8988T (cell line): ENCODE data around the gene PIP4K2A.
"Not testable (repeated sequence)": the region's sequence is repeated elsewhere in the genome, so short reads cannot be mapped to it uniquely, and the experiment has no call there.

ENCODE experiments used
- DNase-seq: peaks from one replicate; pipeline ENCODE4 v3.0.0; 2011

PIP4K2A gene

GRCh38 chr10:22504766-22505165 is 209.6 kb downstream of the PIP4K2A start:
- no peak for DNase-seq

DNA sequence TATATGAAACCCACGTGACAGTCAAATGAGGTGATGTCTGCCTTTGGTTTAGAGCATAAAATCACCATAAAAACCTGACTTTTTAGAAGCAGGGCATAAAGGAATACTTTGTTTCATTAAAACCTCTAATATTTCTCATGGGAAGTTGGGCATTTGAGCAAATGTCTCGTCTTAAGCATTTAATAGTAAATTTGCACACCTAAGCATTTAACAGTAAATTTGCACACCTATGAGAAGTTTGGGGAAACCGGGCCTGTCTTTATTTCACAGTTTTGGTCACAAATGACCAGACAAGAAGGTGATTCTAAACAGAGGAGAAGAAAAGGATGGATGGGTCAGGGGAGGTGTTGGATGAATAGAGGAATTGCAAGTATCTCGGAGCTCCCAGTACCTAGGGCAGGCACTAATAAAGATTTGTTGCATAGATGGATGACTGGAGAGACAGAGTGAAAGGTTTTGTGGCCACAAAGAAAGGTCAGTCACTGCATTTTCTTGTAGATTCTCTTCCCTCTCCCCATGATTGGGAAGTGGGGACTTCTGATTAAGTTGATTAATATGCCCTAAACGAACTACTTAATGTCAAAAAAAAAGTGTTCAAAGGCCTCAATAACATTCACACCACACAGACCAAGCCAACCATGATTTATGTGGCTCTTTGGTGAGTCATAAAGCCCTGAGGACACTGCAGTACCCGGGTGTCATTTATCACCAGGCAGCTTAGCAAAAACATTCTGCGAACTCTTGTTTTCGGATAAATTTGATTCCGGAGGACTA is 210.9 kb downstream of the PIP4K2A start:
- DNase-seq = no peak

DNA sequence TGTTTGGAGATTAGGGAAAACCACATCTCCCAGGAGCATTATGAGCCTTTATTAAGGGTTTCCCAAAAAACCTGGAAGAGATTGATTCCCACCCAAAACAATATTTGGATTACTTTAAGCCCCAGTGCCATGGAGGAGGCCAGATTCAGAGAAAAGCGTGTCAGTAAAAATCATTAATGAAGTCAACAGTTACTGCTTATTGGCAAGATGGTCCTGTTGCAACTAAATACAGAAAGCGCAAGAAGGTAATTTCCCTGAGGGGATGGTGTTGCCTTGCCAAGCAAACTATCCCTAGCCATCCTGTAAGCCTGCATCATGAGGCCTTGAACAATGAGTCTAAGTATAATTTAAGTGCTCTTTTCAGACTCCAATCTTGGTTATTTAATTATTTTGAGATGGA is 212.5 kb downstream of the PIP4K2A start:
- DNase-seq = no peak

DNA sequence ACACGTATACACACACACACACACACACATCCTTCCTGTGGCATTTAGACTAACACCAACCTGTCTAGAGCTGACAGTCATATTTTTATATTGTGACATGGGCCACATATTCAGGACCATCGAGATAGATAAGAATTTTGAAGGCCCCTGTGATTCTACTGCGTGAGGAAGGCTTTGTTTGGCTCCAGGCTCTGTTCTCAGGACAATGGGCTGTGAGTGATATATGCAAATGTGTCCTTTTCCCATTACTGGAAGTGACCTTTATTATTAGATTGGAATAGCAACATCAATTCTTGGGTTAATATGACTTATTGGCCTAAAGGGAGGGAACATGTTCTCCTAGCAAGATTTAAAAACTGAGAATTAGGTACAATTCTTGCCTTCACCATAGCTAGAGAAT is 213.0 kb downstream of the PIP4K2A start:
- DNase-seq = no peak

DNA sequence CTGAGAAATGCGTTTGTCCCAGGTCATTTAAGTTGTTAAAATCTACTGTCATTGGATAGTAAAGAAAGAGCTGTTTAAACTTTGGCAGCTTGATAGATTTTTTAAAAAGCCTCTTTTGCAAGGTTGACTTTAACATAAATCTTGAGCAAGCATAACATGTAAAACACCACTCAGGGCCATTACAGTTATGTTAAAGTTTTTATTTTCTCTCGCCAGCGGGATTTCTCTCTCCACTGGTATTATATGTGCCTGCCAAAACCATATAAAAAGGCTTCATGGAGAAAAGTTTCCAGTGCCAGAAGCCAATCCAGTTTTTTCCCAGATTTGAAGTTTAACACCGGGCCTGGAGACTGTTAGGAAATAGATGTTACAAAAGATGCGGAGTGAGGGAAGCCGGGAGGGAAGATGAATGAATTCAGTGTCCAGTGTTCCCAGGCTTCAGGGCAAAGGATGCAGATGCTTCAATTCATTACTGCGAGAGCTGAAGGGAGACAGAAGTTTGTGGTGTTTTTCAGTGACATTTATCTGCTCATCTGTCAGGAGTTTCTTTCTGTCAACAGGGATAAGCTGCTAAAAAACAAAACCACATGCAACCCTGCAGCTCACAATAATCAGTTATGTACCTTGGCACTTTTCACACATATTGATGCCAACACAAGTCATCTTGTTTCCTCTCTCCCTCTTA is 213.6 kb downstream of the PIP4K2A start:
- DNase-seq = no peak

DNA sequence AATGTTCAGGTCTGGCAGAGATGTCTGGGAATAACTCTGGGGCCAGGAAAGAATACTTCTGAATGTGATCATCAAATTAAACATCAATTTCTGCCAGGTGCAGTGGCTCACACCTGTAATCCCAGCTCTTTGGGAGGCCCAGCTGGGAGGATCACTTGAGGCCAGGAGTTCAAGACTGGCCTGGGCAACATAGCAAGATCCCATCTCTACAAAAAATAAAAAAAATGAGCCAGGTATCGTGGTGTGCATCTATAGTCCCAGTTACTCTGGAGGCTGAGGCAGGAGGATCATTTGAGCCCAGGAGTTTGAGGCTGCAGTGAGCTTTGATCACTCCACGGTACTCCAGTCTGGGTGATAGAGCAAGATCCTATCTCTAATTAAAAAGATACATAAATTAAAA is 214.4 kb downstream of the PIP4K2A start:
- not testable (repeated sequence) for DNase-seq

DNA sequence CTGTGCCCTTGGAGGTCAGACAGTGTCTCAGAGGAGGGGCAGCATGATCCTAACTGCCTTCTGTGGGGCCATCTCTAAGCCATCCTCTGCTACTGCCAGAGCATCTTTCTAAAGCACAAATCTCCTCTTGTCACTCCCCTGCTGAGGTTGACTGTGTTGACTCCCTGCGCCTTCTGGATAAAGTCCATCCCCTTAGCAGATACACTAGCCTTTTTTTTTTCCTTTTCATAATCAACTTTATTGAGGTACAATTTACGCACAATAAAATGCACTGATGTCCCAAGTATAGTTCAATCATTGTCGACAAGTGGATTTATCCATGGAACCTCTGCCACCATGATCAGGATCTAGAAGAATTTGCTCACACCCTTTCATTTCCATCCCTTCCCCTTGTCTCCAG is 219.0 kb downstream of the PIP4K2A start:
- no peak for DNase-seq

DNA sequence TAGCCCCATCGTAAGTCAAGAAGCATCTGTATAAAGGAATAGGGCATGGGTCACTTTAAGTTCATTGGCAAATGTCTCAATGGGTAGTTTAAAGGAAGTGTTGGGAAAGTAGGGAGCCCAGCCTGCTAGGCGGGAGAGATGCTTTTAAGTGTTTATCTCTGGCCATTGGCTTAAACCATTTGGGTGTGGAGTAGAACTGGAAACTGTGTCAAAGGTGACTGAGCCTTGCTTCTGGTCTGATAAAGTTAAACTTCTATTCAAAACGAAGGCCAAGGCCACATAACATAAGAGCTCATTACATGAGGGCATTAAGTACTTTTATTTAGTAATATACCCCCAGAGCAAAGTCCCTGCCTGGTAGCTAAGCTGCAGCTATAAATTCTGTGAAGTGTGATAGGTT is 220.4 kb downstream of the PIP4K2A start:
- DNase-seq = no peak

- no peak for DNase-seq
Measured at GRCh38 chr10:22491931-22492615, 222.3 kb downstream of the PIP4K2A start.

- DNase-seq = no peak
Measured at GRCh38 chr10:22491480-22491879, 222.9 kb downstream of the PIP4K2A start.

- no peak for DNase-seq
Measured at GRCh38 chr10:22489975-22490374, 224.4 kb downstream of the PIP4K2A start.

- no peak for DNase-seq
Measured at GRCh38 chr10:22489467-22489866, 224.9 kb downstream of the PIP4K2A start.

- no peak for DNase-seq
Measured at GRCh38 chr10:22486431-22486830, 227.9 kb downstream of the PIP4K2A start.
